Right atrium auricular region (tissue), 2 donors: ENCODE data around the gene AMY2A. TPM values are rescaled to one million over a fixed set of nuclear protein-coding genes. Genes with fewer than 3 reads are reported as not detected.
"Not testable (repeated sequence)": the region's sequence is repeated elsewhere in the genome, so short reads cannot be mapped to it uniquely, and the experiment has no call there.

Experiments
- DNase-seq: peaks from one replicate; pipeline ENCODE4 v3.0.0-alpha.2; 2019; ENCODE audit warnings: low spot score
- H3K27ac ChIP-seq, 2 donors: fragments of 200-600 bp; sonication (generic); 1 replicate in 1 of 2; 2 replicates in 1 of 2; pipeline ENCODE4 v1.5.1; 2016 to 2019
- H3K27me3 ChIP-seq, 2 donors: fragments of 200-600 bp; sonication (generic); one replicate each; pipeline versions ENCODE4 v1.5.1 to v1.6.0; 2017 to 2019
- H3K36me3 ChIP-seq: fragments of 200-600 bp; sonication (generic); one replicate; pipeline ENCODE4 v1.5.1; 2016
- H3K4me1 ChIP-seq, 2 donors: fragments of 200-600 bp; sonication (generic); one replicate each; pipeline versions ENCODE4 v1.5.1 to v1.6.0; 2017 to 2019
- H3K4me3 ChIP-seq, 2 donors: fragments of 200-600 bp; sonication (generic); 1 replicate in 1 of 2; 2 replicates in 1 of 2; pipeline ENCODE4 v1.5.1; 2017 to 2019; ENCODE audit warnings: mild to moderate bottlenecking in 1 of 2, moderate library complexity in 1 of 2
- H3K9me3 ChIP-seq, 2 donors: fragments of 200-600 bp; sonication (generic); one replicate each; pipeline ENCODE4 v1.5.1; 2019
- total RNA-seq, 2 donors: library from RNA; depleted of rRNA; stranded (reverse); fragments of >200 nt; gene quantifications; one replicate each; pipeline ENCODE4 v1.1.0, GENCODE V29; 2016
- TF ChIP-seq, protein P1 (sequence below), 2 donors: fragments of 200-600 bp; sonication (generic); IDR thresholded peaks; one replicate each; pipeline ENCODE4 v1.5.1; 2019; ENCODE audit warnings: antibody characterized with exemption in 2 of 2

The AMY2A gene
- 1 to 10 TPM in 1 of 2 donors, not detected in 1; 1.7 TPM for total RNA-seq

DNA sequence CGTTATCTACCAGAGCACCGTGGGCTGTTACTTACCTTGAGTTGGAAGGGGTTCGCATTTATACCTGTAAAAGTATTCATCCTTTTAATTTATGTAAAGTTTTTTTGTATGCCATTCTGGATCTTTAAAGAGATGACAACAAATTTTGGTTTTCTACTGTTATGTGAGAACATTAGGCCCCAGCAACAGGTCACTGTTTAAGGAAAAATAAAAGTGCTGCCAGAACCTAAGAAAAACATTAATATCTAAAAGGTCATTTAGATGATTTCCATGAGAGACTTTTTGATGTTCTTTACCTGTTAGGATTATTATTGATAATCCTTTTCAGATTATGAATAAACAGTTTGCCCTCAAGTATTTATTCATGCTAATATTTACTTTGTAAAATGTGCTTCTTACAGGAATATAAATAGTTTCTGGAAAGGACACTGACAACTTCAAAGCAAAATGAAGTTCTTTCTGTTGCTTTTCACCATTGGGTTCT, at the start of gene AMY2A:
Gene AMY2A (plus strand): TSS at position 434 of the 484 bp plus-strand sequence. CDS start 14 bp downstream, at position 448.
- H3K4me3 ChIP-seq, H3K27ac ChIP-seq, H3K27me3 ChIP-seq, H3K9me3 ChIP-seq, H3K36me3 ChIP-seq, DNase-seq, H3K4me1 ChIP-seq: not testable (repeated sequence)

DNA sequence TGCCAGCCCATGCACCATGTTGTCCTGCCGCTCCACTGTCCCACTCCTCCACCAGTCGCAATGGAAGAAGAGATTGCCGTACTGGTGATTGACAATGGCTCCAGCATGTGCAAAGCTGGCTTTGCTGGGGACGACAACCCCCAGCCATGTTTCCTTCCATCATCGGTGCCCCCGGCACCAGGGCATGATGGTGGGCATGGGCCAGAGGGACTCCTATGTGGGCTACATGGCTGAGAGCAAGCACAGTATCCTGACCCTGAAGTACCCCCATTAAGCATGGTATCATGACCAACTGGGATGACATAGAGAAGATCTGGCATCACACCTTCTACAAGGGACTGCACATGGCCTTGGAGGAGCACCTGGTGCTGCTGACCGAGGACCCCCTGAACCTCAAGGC, 47.7 kb upstream of the AMY2A start:
- no peaks in the 10 kb centered on the region for H3K9me3 ChIP-seq
- no peak for DNase-seq
- TF ChIP-seq, protein P1, sequence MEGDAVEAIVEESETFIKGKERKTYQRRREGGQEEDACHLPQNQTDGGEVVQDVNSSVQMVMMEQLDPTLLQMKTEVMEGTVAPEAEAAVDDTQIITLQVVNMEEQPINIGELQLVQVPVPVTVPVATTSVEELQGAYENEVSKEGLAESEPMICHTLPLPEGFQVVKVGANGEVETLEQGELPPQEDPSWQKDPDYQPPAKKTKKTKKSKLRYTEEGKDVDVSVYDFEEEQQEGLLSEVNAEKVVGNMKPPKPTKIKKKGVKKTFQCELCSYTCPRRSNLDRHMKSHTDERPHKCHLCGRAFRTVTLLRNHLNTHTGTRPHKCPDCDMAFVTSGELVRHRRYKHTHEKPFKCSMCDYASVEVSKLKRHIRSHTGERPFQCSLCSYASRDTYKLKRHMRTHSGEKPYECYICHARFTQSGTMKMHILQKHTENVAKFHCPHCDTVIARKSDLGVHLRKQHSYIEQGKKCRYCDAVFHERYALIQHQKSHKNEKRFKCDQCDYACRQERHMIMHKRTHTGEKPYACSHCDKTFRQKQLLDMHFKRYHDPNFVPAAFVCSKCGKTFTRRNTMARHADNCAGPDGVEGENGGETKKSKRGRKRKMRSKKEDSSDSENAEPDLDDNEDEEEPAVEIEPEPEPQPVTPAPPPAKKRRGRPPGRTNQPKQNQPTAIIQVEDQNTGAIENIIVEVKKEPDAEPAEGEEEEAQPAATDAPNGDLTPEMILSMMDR (IDR thresholded peaks at IDR 0.05): no peak
- H3K27me3 ChIP-seq: no peaks in the 10 kb centered on the region
- H3K36me3 ChIP-seq: no peaks in the 10 kb centered on the region
- no peak overlapping the region for H3K27ac ChIP-seq
- no peaks in the 10 kb centered on the region for H3K4me1 ChIP-seq
- no peak overlapping the region for H3K4me3 ChIP-seq

DNA sequence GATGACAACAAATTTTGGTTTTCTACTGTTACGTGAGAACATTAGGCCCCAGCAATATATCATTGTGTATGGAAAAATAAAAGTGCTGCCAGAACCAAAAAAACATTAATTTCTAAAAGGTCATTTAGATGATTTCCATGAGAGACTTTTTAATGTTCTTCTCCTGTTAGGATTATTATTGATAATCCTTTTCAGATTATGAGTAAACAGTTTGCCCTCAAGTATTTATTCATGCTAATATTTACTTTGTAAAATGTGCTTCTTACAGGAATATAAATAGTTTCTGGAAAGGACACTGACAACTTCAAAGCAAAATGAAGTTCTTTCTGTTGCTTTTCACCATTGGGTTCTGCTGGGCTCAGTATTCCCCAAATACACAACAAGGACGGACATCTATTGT, 45.9 kb upstream of the AMY2A start, which contains the start of gene AMY2B:
Gene AMY2B (plus strand): TSS at position 301 of the 400 bp plus-strand sequence. CDS start 14 bp downstream, at position 315.
- H3K9me3 ChIP-seq, H3K36me3 ChIP-seq, H3K4me1 ChIP-seq, H3K27me3 ChIP-seq, H3K27ac ChIP-seq, DNase-seq, H3K4me3 ChIP-seq: not testable (repeated sequence)

DNA sequence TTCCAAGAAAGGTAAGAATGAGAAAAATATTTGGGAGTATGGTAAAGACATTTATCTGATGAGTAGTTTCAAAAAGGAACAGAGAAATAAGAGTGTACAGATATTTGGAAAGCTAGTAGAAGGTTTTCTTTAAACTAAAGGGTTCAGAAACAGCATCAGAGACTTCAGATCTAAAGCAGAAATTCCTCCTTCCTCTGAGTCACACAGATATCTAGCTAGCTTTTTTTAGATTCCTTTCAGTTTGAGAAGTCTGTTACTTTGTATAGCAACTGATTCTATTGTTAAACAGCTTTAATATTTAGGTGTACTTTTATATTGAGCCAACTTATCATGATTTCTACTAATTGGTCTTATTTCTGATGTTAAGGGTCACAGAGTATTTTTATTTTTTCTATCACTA, 41.2 kb upstream of the AMY2A start:
- Histone ChIP-seq H3K4me1 (no peaks in the 10 kb centered on the region), H3K9me3 (no peaks in the 10 kb centered on the region), H3K36me3 (peaks cover 15% of the 10 kb centered on the region), H3K27ac (no peak overlapping the region), H3K4me3 (no peak overlapping the region), H3K27me3 (no peaks in the 10 kb centered on the region)
- no peak for DNase-seq
- TF ChIP-seq, protein P1 (IDR thresholded peaks at IDR 0.05): no peak

DNA sequence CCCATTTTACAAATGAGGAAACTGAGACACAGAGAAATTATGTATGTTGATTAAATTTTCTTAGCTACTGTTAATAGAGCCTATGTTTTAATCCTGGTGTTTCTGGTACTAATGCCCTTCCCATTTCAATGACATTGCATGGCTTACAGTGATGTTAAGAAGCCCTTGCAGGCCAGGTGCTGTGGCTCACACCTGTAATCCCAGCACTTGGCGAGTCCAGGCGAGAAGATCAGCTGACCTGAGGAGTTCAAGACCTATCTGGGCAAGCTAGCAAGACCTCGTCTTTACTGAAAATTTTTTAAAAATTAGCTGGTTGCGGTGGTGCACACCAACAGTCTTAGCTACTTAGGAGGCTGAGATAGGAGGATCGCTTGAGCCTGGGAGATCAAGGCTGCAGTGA, 40.4 kb upstream of the AMY2A start:
- not testable (repeated sequence) for H3K27me3 ChIP-seq, H3K9me3 ChIP-seq, DNase-seq, H3K4me3 ChIP-seq, H3K27ac ChIP-seq, H3K4me1 ChIP-seq
- peaks cover 15% of the 10 kb centered on the region for H3K36me3 ChIP-seq

DNA sequence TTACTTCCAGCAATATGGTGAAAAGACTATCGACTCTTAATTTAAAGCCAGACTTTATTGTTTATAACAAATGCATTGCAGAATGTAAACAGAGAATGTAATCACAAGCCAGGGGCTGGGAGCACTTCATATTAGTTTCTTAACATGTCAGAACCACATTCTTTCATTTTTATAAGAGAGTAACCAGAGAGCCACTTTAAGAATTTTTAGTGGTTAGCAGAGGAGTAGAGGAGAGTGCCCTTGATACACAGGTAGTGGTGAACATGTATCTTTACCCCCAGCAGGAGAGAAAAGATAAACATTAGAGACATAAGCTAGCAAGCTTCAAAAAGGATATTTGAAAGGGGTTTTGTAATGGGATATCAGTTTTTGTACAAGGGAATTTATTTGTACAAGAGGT, 34.8 kb upstream of the AMY2A start:
- no peak for DNase-seq
- no peaks in the 10 kb centered on the region for H3K27me3 ChIP-seq
- no peaks in the 10 kb centered on the region for H3K9me3 ChIP-seq
- no peak overlapping the region for H3K27ac ChIP-seq
- no peaks in the 10 kb centered on the region for H3K4me1 ChIP-seq
- no peak overlapping the region for H3K4me3 ChIP-seq
- H3K36me3 ChIP-seq: peaks cover 11% of the 10 kb centered on the region
- TF ChIP-seq, protein P1 (IDR thresholded peaks at IDR 0.05): no peak

DNA sequence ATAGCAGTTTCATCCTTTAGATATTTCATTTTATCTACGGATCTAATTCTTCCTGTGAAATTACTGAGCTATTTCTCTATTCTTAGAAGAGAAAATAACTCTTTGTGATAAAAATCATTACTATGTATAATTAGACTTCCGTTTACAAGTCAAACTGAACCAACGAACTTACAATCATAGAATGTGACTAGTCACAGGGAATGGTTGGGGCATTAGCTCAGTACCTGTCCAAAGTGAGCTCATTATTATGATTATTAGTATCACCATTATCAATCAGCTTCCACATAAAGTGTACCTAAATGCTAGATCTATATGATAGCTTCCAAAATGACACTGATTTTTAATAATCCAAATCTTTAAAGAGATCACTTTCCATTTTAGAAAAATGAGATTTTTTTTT, 33.3 kb upstream of the AMY2A start:
- Histone ChIP-seq H3K36me3 (no peaks in the 10 kb centered on the region), H3K4me1 (no peaks in the 10 kb centered on the region), H3K4me3 (no peak overlapping the region), H3K27ac (no peak overlapping the region), H3K9me3 (no peaks in the 10 kb centered on the region), H3K27me3 (no peaks in the 10 kb centered on the region)
- DNase-seq: no peak
- TF ChIP-seq, protein P1 (IDR thresholded peaks at IDR 0.05): no peak
